OCI-LY7 (cell line): ENCODE results near the gene CTNNA3. TPM values are rescaled to one million over a fixed set of nuclear protein-coding genes. Genes with fewer than 3 reads are reported as not detected.

Source experiments
- BruUV-seq: library from RNA; stranded (reverse); fragments of 400-500 nt; replicated peaks from 2 replicates; lab custom pipeline; 2021; lab: Mats Ljungman, UMichigan
- CTCF ChIA-PET: fragments of 300-600 bp; sonication (Branson Sonifier 250); formaldehyde crosslinking; loops from one replicate; lab custom pipeline; 2022; ENCODE audit warnings: antibody characterized with exemption; ENCODE audit not compliant: unreplicated experiment; lab: Charles Lee
- POLR2A ChIA-PET: fragments of 300-600 bp; sonication (Branson Sonifier 250); formaldehyde crosslinking; loops from one replicate; lab custom pipeline; 2022; ENCODE audit warnings: antibody characterized with exemption; lab: Charles Lee
- DNase-seq: peaks from one replicate; pipeline ENCODE4 v3.0.0-alpha.2; 2015; ENCODE audit warnings: low spot score
- H2AFZ ChIP-seq: fragments of 200-600 bp; sonication (generic), shearing (Covaris generic); 2 replicates; pipeline ENCODE4 v1.6.1; 2014; ENCODE audit warnings: mild to moderate bottlenecking, antibody characterized with exemption, low read length, moderate library complexity
- H3K27ac ChIP-seq: fragments of 200-600 bp; sonication (generic); 2 replicates; pipeline ENCODE4 v1.5.1; 2014; ENCODE audit warnings: mixed run types, low read depth, mild to moderate bottlenecking, moderate library complexity, low read length, inconsistent platforms; ENCODE audit not compliant: poor library complexity, severe bottlenecking
- H3K36me3 ChIP-seq: fragments of 200-600 bp; sonication (generic); 2 replicates; pipeline ENCODE4 v1.6.1; 2014; ENCODE audit warnings: mild to moderate bottlenecking, antibody characterized with exemption, low read length, moderate library complexity, mixed read lengths; ENCODE audit not compliant: insufficient read depth
- H3K4me1 ChIP-seq: fragments of 200-600 bp; sonication (generic); 2 replicates; pipeline ENCODE4 v1.5.1; 2014; ENCODE audit warnings: mild to moderate bottlenecking, low read length; ENCODE audit not compliant: insufficient read depth, poor library complexity, severe bottlenecking
- H3K4me2 ChIP-seq: fragments of 200-600 bp; sonication (generic); 2 replicates; pipeline ENCODE4 v1.6.1; 2014; ENCODE audit warnings: mild to moderate bottlenecking, low read length
- H3K4me3 ChIP-seq: fragments of 200-600 bp; sonication (generic); 2 replicates; pipeline ENCODE4 v1.5.1; 2014; ENCODE audit warnings: mild to moderate bottlenecking, low read depth, low read length; ENCODE audit not compliant: poor library complexity, severe bottlenecking
- H3K79me2 ChIP-seq: fragments of 200-600 bp; sonication (generic); 2 replicates; pipeline ENCODE4 v1.6.1; 2016; ENCODE audit warnings: low read depth, mild to moderate bottlenecking, low read length, moderate library complexity, mixed read lengths; ENCODE audit not compliant: insufficient read depth
- H3K9me2 ChIP-seq: fragments of 200-600 bp; sonication (generic); 2 replicates; pipeline ENCODE4 v1.6.1; 2016; ENCODE audit warnings: mild to moderate bottlenecking, low read length, mixed read lengths; ENCODE audit not compliant: insufficient read depth
- H3K9me3 ChIP-seq: fragments of 200-600 bp; sonication (generic); 2 replicates; pipeline ENCODE4 v1.6.1; 2014; ENCODE audit warnings: mild to moderate bottlenecking, mixed run types, low read length, mixed read lengths
- H4K20me1 ChIP-seq: fragments of 200-600 bp; sonication (generic); 2 replicates; pipeline ENCODE4 v1.6.1; 2014; ENCODE audit warnings: mild to moderate bottlenecking, antibody characterized with exemption, low read length, moderate library complexity, mixed read lengths; ENCODE audit not compliant: insufficient read depth
- EZH2phosphoT487 ChIP-seq: fragments of 200-600 bp; sonication (generic); IDR thresholded peaks from 2 replicates; pipeline ENCODE4 v1.6.1; 2018; ENCODE audit warnings: low read depth, borderline replicate concordance, mild to moderate bottlenecking, mixed run types, antibody characterized with exemption, low read length, moderate library complexity, mixed read lengths
- intact Hi-C: fragments of 100-400 bp; cut with micrococcal nuclease; formaldehyde crosslinking; loops from one replicate; pipeline ENCODE4 v1.10.0; 2022; ENCODE audit not compliant: unreplicated experiment
- total RNA-seq, 2 experiments: library from RNA; depleted of rRNA in 1 of 2; stranded (reverse); fragments of >200 nt in 1 of 2; shearing (Covaris generic) in 1 of 2; gene quantifications; 2 replicates each; pipeline ENCODE4 v1.2.3, GENCODE V29; 2014 to 2022
- TF ChIP-seq, protein P1 (sequence below): fragments of 200-600 bp; sonication (generic); conservative IDR thresholded peaks from 2 replicates; pipeline ENCODE4 v1.5.1; 2014; ENCODE audit warnings: mild to moderate bottlenecking, antibody characterized with exemption, low read length, moderate library complexity, mixed read lengths

The CTNNA3 gene
- total RNA-seq, 2 experiments from 2014 or later = not detected

GRCh38 chr10:66591865-66592264, 1104.1 kb downstream of the CTNNA3 start:
- ChIA-PET POLR2A (interaction anchor here (0.6 kb wide), 1 partner anchor 696 kb away, joined by 3 read pairs; no protein-coding TSS in a partner anchor), CTCF (no interaction called here)
- Histone ChIP-seq H3K27ac (no peak overlapping the region), H3K79me2 (no peaks in the 10 kb centered on the region), H3K4me1 (no peaks in the 10 kb centered on the region), H2AFZ (no peak overlapping the region), H3K9me2 (no peaks in the 10 kb centered on the region), H3K9me3 (no peaks in the 10 kb centered on the region), H3K4me2 (no peak overlapping the region), H4K20me1 (no peaks in the 10 kb centered on the region), H3K4me3 (no peak overlapping the region), H3K36me3 (no peaks in the 10 kb centered on the region)
- no peak for TF ChIP-seq EZH2phosphoT487
- TF ChIP-seq, protein P1, sequence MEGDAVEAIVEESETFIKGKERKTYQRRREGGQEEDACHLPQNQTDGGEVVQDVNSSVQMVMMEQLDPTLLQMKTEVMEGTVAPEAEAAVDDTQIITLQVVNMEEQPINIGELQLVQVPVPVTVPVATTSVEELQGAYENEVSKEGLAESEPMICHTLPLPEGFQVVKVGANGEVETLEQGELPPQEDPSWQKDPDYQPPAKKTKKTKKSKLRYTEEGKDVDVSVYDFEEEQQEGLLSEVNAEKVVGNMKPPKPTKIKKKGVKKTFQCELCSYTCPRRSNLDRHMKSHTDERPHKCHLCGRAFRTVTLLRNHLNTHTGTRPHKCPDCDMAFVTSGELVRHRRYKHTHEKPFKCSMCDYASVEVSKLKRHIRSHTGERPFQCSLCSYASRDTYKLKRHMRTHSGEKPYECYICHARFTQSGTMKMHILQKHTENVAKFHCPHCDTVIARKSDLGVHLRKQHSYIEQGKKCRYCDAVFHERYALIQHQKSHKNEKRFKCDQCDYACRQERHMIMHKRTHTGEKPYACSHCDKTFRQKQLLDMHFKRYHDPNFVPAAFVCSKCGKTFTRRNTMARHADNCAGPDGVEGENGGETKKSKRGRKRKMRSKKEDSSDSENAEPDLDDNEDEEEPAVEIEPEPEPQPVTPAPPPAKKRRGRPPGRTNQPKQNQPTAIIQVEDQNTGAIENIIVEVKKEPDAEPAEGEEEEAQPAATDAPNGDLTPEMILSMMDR = no peak
- no TSS peak for BruUV-seq
- no peak for DNase-seq
- intact Hi-C loops = no loop called here

GRCh38 chr10:66587680-66588050, 1108.3 kb downstream of the CTNNA3 start:
- intact Hi-C loops = no loop called here
- ChIA-PET POLR2A (no interaction called here), CTCF (no interaction called here)
- no peak overlapping the region for H3K27ac ChIP-seq
- H2AFZ ChIP-seq = no peak overlapping the region
- H3K79me2 ChIP-seq = no peaks in the 10 kb centered on the region
- TF ChIP-seq EZH2phosphoT487 = no peak
- TF ChIP-seq, protein P1 = no peak
- H3K4me1 ChIP-seq = no peaks in the 10 kb centered on the region
- no peak overlapping the region for H3K4me2 ChIP-seq
- no peak overlapping the region for H3K4me3 ChIP-seq
- DNase-seq = no peak
- H3K9me2 ChIP-seq = no peaks in the 10 kb centered on the region
- no peaks in the 10 kb centered on the region for H3K36me3 ChIP-seq
- BruUV-seq = no TSS peak
- H4K20me1 ChIP-seq = no peaks in the 10 kb centered on the region
- H3K9me3 ChIP-seq = no peaks in the 10 kb centered on the region

DNA sequence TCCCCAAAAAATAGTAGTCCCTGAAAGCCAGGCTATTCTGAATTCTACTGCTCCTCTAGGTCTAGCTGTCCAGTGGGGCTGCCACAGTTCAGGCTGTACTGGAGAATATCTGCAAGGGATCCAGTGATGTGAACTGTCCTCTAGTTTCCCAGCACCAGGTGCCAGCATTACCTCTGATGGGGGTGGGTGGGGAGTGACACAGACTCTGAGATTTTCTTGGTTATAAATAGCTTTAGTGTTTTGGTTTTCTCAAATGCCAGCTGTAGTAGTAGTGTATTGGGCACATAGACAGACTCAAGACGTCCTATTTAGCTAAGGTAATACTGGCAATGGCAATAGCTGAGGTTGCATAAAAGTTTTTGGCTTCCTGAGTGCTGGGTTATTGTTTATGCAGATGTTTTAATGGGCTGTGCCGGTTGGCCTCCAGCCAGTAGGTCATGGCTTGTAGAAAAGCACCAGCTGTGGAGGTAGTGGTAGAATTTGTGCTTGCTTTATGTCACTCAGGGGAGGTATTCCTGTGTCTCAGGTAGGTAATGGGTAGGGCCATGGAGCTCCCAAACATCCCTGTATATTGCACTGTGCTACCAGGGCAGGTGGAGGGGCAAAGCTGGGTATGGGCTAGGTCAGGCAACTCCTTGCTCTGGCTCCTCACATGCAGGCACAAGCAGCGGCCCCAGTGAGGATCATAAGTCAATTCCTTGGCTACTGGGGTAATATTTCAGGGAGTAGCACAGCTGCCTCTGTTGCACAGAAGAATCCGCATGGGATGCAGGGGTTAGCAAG, 1108.9 kb downstream of the CTNNA3 start:
- intact Hi-C loops = no loop called here
- Histone ChIP-seq H3K9me2 (no peaks in the 10 kb centered on the region), H3K27ac (no peak overlapping the region), H3K79me2 (no peaks in the 10 kb centered on the region), H3K9me3 (no peaks in the 10 kb centered on the region), H2AFZ (no peak overlapping the region), H3K4me3 (no peak overlapping the region), H4K20me1 (no peaks in the 10 kb centered on the region), H3K4me1 (no peaks in the 10 kb centered on the region), H3K4me2 (no peak overlapping the region), H3K36me3 (no peaks in the 10 kb centered on the region)
- CTCF ChIA-PET = no interaction called here
- TF ChIP-seq, protein P1 = no peak
- no peak for TF ChIP-seq EZH2phosphoT487
- no TSS peak for BruUV-seq
- no peak for DNase-seq
- POLR2A ChIA-PET = no interaction called here
